Right lobe of liver (tissue), 6 donors: Measurements from ENCODE around the gene MUC5B. TPM values are rescaled to one million over a fixed set of nuclear protein-coding genes. Genes with fewer than 3 reads are reported as not detected.

Experiments
- ATAC-seq, 4 donors: fragments of 200-7000 bp; cut with Tn5 transposase; one replicate each; pipeline ENCODE4 v1.9.1; 2020; ENCODE audit warnings: mild to moderate bottlenecking in 4 of 4, moderate library complexity in 4 of 4
- DNase-seq, 3 donors: peaks; one replicate each; pipeline ENCODE4 v3.0.0-alpha.2; 2020
- H3K27ac ChIP-seq, 3 donors: fragments of 200-600 bp; one replicate each; pipeline ENCODE4 v1.8.0; 2022
- H3K27me3 ChIP-seq, 2 donors: fragments of 200-600 bp; one replicate each; pipeline ENCODE4 v1.8.0; 2022
- H3K36me3 ChIP-seq, 4 donors: fragments of 200-600 bp; sonication (generic) in 1 of 4; one replicate each; pipeline versions ENCODE4 v1.5.1 to v1.8.0; 2017 to 2022; ENCODE audit warnings: control low read depth in 1 of 4
- H3K4me1 ChIP-seq, 4 donors: fragments of 200-600 bp; sonication (generic) in 1 of 4; one replicate each; pipeline versions ENCODE4 v1.5.1 to v1.8.0; 2017 to 2022; ENCODE audit warnings: control low read depth in 1 of 4
- H3K4me3 ChIP-seq, 3 donors: fragments of 200-600 bp; one replicate each; pipeline ENCODE4 v1.8.0; 2022
- H3K9me3 ChIP-seq, 4 donors: fragments of 200-600 bp; sonication (generic) in 1 of 4; one replicate each; pipeline versions ENCODE4 v1.5.1 to v1.8.0; 2017 to 2022; ENCODE audit warnings: control low read depth in 1 of 4
- POLR2A ChIP-seq: fragments of 450-650 bp; IDR thresholded peaks from one replicate; pipeline ENCODE4 v1.6.1; 2017; ENCODE audit warnings: antibody characterized with exemption, mild to moderate bottlenecking
- WGBS: methylation state at CpG from one replicate; pipeline ENCODE4 v1.1.6; 2018; ENCODE audit warnings: low coverage, low lambda C conversion rate; ENCODE audit not compliant: insufficient coverage; ENCODE audit errors: missing lambda C conversion rate; 5-methylcytosine and 5-hydroxymethylcytosine counted together
- intact Hi-C, 2 donors: fragments of 100-400 bp; cut with DNase I; formaldehyde crosslinking; loops; one replicate each; pipeline versions ENCODE4 v1.11.2 to v1.14.1; 2022
- total RNA-seq, 6 experiments: library from RNA; depleted of rRNA in 2 of 6; stranded (reverse); fragments of >200 nt in 2 of 6; fragmentation: NEBNext Ultra II Directional in 3 of 6; extraction: Animal tissue kit (Norgen Biotek cat#: 25700) in 3 of 6; gene quantifications; one replicate each; pipeline versions ENCODE4 v1.1.0 to v1.2.4, GENCODE V29; 2016 to 2023
- TF ChIP-seq, protein P1 (sequence below), 4 donors: fragments of 200-600 bp in 3 of 4; fragments of 450-650 bp in 1 of 4; IDR thresholded peaks; one replicate each; pipeline versions ENCODE4 v1.5.1 to v1.8.0; 2016 to 2022; ENCODE audit warnings: antibody characterized with exemption in 4 of 4, mild to moderate bottlenecking in 2 of 4
- donor health status: DM: no; HTN: yes; CAD: no.
- donor health status: DM: no; HTN: no; CAD: no.
- donor health status: DM: no; HTN: no; CAD: no.
- donor health status: DM: no; HTN: yes; CAD: no.
- donor health status: DM: no; HTN: yes; CAD: no.

MUC5B gene
- total RNA-seq, 6 experiments from 2014 or later, result 0.06 to 3.7 (median 0.78) TPM

DNA sequence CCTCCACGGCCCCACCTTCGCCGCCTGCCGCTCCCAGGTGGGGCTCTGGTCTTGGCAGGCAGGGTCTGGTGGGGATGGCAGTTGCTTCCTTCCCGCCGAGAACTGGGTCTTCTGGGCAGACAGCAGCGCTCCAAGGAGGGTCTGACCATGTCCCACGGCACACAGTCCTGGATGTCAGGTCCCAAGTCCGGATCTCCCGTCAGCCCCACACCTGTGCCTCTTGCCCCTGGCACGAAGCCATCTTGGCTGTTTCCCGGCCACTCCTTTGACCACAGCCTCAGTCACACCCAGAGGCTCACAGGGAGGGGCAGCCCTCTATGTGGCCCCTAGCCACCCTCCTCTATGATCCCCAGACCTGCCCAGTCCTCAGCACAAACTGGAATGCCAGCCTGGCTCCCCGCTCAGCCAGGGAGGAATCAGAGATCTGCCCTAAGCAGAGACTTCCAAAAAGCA, 14.3 kb downstream of the MUC5B start:
- TF ChIP-seq, protein P1, sequence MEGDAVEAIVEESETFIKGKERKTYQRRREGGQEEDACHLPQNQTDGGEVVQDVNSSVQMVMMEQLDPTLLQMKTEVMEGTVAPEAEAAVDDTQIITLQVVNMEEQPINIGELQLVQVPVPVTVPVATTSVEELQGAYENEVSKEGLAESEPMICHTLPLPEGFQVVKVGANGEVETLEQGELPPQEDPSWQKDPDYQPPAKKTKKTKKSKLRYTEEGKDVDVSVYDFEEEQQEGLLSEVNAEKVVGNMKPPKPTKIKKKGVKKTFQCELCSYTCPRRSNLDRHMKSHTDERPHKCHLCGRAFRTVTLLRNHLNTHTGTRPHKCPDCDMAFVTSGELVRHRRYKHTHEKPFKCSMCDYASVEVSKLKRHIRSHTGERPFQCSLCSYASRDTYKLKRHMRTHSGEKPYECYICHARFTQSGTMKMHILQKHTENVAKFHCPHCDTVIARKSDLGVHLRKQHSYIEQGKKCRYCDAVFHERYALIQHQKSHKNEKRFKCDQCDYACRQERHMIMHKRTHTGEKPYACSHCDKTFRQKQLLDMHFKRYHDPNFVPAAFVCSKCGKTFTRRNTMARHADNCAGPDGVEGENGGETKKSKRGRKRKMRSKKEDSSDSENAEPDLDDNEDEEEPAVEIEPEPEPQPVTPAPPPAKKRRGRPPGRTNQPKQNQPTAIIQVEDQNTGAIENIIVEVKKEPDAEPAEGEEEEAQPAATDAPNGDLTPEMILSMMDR (IDR thresholded peaks at IDR 0.05), result no peak
- TF ChIP-seq POLR2A, result no peak
- H3K4me1 ChIP-seq, result no peaks in the 10 kb centered on the region
- 97% methylated on average over 6 of the region's 13 CpGs for WGBS

GRCh38 chr11:1237851-1238250, 15.0 kb downstream of the MUC5B start:
- no peaks in the 10 kb centered on the region for H3K9me3 ChIP-seq
- no peak overlapping the region for H3K27ac ChIP-seq
- TF ChIP-seq, protein P1 (IDR thresholded peaks at IDR 0.05), result no peak
- no peak for TF ChIP-seq POLR2A
- H3K27me3 ChIP-seq, result no peaks in the 10 kb centered on the region
- DNase-seq (no peak), ATAC-seq (no peak)
- H3K4me3 ChIP-seq, result no peak overlapping the region
- no CpG with 5 or more reads among the region's 10 CpGs for WGBS
- no peaks in the 10 kb centered on the region for H3K36me3 ChIP-seq
- H3K4me1 ChIP-seq, result no peaks in the 10 kb centered on the region
- intact Hi-C loops, result no loop called here

More for the DNA sequence above, 14.3 kb downstream of the MUC5B start:
- no peaks in the 10 kb centered on the region for H3K27me3 ChIP-seq
- ATAC-seq (no peak), DNase-seq (peak in 1 of 3 donors; percentile 51)
- no peaks in the 10 kb centered on the region for H3K9me3 ChIP-seq
- no peak overlapping the region for H3K4me3 ChIP-seq
- intact Hi-C loops, result no loop called here
- H3K36me3 ChIP-seq, result no peaks in the 10 kb centered on the region
- no peak overlapping the region for H3K27ac ChIP-seq

DNA sequence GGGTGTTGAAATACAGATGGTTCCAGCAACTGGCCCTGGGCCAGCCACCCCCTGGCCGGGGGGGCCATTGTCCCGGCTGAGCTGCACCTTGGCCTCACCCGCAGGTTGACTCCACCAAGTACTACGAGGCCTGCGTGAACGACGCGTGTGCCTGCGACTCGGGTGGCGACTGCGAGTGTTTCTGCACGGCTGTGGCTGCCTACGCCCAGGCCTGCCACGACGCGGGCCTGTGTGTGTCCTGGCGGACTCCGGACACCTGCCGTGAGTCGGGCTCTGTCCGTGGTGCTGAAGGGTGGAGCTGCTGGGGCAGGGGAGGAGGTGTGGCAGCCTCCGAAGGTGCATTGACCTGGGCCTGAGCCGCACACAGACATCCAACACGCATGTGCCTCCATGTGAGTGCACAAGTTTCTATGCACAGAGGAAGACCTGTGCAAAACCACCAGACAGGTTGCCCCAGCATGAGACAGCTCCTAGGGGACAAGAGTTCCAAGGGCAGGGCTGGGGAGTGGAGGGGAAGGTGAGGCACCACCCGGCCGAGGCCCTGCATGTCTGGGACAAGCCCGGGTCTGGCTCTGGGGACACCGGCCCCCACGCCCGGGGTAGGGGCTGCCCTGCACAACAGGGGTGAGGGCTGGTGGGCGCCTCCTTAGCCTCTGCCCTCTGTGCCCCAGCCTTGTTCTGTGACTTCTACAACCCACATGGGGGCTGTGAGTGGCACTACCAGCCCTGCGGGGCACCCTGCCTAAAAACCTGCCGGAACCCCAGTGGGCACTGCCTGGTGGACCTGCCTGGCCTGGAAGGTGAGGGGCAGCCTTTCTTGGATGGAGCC, 16.1 kb downstream of the MUC5B start:
- DNase-seq (peak; percentile 70 to 80 (median 77)), ATAC-seq (peak; percentile 65 to 92 (median 82))
- Histone ChIP-seq H3K4me3 (no peak overlapping the region), H3K9me3 (no peaks in the 10 kb centered on the region), H3K27me3 (no peaks in the 10 kb centered on the region), H3K36me3 (no peaks in the 10 kb centered on the region), H3K27ac (no peak overlapping the region), H3K4me1 (no peaks in the 10 kb centered on the region)
- intact Hi-C loops, result no loop called here
- TF ChIP-seq, protein P1 (IDR thresholded peaks at IDR 0.05), result no peak
- WGBS, result no CpG with 5 or more reads among the region's 34 CpGs

DNA sequence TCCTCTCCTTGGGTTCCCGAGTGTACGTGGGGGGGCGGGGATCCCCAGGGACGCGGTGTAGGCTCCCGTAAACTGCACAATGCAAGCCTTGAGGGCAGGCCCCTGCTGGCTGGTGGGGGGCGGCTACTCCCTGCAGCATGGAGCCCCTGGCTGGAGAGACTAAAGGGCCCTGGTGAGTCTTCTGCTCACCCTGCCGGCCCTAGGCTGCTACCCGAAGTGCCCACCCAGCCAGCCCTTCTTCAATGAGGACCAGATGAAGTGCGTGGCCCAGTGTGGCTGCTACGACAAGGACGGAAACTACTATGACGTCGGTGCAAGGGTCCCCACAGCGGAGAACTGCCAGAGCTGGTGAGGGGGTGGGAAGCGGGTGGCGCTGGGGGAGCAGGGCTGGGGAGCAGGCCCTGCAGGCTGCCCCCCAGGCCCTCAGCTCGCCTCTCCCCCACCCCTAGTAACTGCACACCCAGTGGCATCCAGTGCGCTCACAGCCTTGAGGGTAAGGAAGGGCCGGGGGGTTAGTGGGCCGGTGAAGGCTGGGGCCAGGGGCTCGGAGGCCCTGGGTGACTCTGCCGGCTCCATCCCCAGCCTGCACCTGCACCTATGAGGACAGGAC, 16.8 kb downstream of the MUC5B start:
- DNase-seq (no peak), ATAC-seq (no peak)
- Histone ChIP-seq H3K4me3 (no peak overlapping the region), H3K36me3 (no peaks in the 10 kb centered on the region), H3K4me1 (no peaks in the 10 kb centered on the region), H3K27me3 (no peaks in the 10 kb centered on the region), H3K9me3 (no peaks in the 10 kb centered on the region), H3K27ac (no peak overlapping the region)
- WGBS, result 100% methylated on average over 1 of the region's 23 CpGs
- intact Hi-C loops, result no loop called here
- TF ChIP-seq, protein P1 (IDR thresholded peaks at IDR 0.05), result no peak
- TF ChIP-seq POLR2A, result no peak
